C4-2B (cell line): ENCODE results near the gene CTIF.

Source experiments
- ZFX ChIP-seq: fragments of 450-650 bp; IDR thresholded peaks from 2 replicates; pipeline ENCODE4 v1.6.1; 2017
- TF ChIP-seq, protein P1 (sequence below): fragments of 450-650 bp; conservative IDR thresholded peaks from 2 replicates; pipeline ENCODE4 v1.5.1; 2017; ENCODE audit warnings: mild to moderate bottlenecking

DNA sequence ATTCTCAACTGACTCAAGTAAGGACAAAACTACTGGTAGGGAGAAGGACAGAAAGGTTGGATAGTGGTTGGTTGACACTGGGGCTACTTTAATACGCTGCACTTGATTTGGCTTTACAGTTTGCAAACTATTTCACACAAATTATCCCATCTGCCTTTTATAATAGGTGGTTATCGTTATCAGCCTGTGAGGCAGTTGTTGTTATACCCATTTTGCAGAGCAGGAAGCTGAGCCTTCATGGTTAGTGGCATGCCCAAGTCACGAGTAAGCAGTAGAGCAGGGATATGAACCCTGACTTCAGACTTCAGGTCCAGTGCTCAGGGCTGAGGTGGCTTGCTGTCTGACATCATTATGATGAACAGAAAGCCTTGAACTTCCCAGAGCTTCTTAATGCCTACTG, 5.3 kb downstream of the CTIF start:
- TF ChIP-seq, protein P1, sequence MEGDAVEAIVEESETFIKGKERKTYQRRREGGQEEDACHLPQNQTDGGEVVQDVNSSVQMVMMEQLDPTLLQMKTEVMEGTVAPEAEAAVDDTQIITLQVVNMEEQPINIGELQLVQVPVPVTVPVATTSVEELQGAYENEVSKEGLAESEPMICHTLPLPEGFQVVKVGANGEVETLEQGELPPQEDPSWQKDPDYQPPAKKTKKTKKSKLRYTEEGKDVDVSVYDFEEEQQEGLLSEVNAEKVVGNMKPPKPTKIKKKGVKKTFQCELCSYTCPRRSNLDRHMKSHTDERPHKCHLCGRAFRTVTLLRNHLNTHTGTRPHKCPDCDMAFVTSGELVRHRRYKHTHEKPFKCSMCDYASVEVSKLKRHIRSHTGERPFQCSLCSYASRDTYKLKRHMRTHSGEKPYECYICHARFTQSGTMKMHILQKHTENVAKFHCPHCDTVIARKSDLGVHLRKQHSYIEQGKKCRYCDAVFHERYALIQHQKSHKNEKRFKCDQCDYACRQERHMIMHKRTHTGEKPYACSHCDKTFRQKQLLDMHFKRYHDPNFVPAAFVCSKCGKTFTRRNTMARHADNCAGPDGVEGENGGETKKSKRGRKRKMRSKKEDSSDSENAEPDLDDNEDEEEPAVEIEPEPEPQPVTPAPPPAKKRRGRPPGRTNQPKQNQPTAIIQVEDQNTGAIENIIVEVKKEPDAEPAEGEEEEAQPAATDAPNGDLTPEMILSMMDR: no peak
- TF ChIP-seq ZFX: no peak
